ENCODE results near the gene TSC2.

The TSC2 gene

DNA sequence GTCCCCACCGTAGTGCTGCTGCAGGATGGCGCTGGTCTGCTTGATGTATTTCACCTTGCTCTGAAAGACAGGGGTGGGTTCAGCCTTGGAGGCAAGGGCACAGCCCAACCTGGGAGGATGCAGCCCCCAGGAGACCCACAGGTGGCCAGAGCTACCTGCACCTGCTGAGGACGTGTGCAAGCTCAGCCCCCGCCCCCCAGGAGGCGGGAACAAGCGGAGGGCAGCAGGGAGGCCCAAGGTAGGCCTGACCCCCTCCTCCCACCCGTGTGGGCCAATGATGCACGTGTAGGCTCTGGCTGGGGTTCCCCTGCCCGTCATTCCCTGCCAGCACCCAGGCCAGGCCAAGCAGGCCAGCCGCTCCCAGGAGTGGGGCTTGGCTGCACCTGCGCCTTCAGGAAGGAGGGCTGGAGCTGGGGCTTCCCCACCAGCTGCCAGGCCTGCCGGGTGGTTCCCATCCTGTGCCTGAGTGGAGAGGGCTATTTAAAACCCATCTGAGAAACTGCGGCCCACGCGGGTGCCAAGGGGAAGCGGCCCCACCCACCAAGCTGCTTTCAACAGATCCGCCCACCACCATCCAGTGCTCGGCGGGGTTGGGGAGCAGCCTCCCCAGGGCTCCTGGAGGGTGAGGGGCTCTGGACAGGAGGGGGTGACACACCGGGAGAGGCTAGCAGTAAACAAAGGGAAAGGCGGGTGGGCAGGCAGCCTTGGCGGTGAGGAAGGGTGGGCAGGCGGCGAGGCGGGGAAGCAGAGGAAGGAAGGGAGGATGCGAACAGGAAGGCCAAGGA is 3.9 kb upstream of the TSC2 start:
- no peak for DNase-seq (ENCODE audit: low read depth)

DNA sequence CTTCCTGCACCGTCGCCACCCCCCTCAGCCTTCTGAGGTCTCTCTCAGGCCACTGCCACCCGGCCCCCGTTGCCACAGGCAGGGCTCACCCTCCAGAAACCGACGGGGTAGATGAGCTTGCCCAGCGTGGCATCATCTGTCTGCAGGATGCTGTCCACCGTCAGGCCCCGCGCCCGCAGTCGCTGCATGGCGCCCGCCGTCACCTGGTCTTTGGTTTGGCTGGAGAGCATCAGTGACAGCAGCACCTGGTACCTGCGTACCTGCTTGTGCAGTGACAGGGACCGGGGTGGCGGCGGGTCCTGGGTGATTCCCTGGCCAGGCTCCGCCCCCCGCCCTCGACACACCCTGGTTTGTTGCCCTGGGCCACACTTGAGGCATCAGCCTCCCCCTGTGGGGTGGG is 3.2 kb upstream of the TSC2 start:
- DNase-seq (ENCODE audit: low read depth): no peak

DNA sequence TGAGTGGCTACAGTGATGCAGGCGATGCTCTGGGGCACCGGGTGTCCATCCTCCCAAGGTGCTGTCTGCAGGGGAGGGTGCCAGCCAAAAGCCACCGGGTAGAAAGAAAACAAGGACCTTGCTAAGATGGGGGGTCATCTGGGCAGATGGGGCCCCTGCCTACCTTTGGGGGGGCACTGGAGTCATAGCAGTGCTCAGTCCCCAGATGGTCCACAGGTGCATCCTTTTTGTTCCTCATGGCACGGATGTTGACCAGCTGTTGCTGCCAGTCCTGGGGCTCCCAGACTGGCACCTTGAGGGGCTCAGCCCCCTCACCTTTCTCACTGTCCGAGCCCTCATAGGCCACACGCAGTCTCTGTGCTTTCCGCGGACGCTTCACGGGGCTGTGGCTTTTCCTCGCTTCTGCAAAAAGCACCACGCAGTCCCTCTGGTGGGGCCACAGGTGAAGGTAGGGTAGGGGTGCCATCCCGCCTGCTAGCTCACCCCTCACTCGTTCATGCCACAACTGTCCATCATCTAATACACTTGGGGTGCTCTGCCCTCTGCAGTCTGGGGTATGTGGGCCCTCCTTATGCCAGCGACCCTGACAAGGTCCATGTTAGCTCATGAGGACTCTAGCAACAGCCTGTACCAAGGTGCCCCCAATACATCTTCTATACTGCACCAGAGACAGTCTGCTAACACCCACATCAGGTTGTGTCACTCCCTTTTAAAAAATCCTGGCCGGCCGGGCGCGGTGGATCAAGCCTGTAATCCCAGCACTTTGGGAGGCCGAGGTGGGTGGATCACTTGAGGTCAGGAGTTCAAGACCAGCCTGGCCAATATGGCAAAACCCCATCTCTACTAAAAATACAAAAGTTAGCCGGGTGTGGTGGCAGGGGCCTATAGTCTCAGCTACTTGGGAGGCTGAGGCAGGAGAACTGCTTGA is 1.6 kb upstream of the TSC2 start:
- DNase-seq (ENCODE audit: low read depth): no peak

DNA sequence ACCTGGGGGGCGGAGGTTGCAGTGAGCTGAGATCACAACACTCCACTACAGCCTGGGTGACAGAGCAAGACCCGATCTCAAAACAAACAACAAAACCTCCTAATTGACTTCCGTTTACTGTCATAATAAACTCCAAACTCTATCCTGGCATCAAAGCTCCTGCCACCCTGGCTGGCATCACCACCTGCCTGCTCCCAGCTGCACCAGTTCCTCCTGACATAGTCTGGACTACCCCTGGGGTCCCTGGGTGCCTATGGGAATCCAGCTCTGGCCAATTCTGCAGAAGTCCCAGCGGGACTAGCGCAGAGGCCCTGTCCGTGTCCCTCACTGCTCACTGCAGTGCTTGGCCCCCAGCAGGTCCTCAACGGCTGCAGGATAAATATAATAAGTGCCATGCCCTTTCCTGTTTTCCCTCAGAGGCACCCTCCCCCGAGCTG is 874 bp upstream of the TSC2 start:
- no peak for DNase-seq (ENCODE audit: low read depth)

DNA sequence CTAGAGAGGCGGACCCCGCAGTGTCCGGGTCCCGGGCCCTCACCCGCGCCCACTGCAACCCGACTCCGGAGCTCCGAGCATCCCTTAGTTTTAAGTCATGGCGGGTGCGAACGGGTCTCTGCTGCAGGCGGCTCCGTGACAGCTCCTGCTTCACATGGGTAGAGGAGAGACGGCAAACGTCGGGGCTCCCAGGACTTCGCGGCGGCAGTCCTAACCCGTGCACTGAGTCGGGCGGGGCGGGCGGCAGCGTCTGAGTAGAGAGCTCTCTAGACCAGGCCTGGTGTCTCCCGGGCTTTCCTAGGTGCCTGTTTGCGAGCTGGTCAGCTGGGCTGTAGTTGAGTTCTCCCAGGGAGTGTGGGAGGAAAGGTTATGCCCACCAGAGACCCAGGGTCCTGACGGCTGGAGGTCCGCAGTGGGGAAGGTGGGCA is 345 bp downstream of the TSC2 start:
- no peak for DNase-seq (ENCODE audit: low read depth)

DNA sequence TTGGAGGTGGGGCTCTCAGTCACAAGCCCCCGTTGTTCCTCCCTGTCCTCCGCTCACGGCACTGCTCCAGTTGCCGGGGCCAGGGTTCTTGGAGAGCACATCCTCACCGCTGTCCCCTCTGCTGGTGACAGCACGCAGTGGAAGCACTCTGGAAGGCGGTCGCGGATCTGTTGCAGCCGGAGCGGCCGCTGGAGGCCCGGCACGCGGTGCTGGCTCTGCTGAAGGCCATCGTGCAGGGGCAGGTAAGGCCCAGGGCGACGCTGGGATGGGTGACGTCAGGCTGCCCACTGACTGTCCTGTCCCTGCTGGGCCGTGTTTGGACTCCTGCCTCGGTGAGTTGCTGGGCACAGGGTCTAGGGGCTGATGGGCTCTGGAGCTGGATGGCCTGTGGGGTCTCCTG is 5.4 kb downstream of the TSC2 start:
- no peak for DNase-seq (ENCODE audit: low read depth)

DNA sequence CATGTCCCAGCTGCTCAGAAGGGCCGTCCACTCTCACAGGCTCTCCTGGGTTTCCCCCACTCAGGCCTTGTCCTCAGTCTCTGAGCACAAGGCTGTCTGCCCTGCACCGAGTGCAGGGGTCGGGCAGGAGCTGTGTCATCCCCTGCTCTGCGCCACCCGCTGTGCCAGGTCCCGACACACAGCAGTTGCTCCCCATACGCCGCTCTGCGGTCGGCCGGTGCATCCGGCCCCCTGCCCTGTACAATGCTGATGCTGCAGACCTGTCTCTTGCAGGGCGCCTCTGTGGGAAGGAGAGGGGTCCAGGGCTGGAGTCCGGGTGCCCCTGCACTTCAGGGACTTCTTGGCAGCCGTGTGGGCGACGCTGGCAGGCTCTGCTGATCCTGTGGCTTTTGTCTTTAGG is 6.1 kb downstream of the TSC2 start:
- DNase-seq (ENCODE audit: low read depth): no peak

DNA sequence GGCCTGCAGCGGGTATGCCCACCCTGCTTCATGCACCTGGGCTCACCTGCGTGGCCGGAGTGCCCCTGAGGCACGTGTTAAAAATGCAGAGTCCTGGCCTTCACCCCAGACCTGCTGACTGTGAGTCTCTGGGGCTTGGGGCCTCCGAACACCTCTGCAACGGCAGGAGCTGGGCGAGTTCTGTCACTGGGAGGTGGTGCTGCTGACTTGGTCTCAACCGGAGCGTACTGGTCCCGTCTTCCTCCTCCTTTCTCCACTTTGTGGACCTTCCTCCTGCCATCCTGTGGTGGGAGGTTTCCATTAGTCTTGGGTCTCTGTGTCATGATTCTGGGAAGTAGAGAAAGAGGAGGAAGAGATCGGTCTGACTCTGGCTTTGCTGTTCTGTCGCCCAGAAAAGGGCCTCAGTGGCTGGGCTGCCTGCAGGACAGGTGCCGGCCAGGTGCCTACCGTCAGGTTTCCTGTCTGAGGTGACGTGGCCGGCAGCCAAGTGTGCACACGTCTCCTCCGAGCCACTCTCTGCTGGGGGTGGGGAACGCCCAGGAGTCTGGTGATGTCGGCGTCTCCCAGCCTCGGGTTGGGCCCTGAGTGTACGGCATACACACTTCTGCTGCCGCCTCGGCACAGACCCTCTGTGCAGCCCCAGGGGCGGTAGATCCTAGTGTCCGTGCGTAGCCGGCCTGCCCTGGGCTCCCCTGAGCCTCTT is 6.9 kb downstream of the TSC2 start:
- no peak for DNase-seq (ENCODE audit: low read depth)

DNA sequence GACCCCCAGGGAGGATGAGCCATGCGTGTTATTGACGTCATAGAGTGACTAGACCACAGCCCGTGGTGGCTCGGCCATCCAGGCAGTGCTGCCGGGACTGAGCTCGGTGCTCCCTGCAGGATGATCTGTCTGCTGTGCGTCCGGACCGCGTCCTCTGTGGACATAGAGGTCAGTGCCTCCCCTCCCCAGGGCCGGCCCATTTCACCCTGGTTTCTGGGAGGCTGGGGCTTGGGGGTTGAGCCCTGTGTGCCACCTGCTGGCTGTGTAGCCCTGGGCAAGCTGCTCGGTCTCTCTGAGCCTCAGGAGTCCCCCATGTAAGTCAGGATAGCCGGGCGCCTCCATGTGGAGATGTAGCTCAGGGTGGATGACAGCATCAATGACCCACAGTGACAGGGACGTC is 8.3 kb downstream of the TSC2 start:
- DNase-seq (ENCODE audit: low read depth): no peak

DNA sequence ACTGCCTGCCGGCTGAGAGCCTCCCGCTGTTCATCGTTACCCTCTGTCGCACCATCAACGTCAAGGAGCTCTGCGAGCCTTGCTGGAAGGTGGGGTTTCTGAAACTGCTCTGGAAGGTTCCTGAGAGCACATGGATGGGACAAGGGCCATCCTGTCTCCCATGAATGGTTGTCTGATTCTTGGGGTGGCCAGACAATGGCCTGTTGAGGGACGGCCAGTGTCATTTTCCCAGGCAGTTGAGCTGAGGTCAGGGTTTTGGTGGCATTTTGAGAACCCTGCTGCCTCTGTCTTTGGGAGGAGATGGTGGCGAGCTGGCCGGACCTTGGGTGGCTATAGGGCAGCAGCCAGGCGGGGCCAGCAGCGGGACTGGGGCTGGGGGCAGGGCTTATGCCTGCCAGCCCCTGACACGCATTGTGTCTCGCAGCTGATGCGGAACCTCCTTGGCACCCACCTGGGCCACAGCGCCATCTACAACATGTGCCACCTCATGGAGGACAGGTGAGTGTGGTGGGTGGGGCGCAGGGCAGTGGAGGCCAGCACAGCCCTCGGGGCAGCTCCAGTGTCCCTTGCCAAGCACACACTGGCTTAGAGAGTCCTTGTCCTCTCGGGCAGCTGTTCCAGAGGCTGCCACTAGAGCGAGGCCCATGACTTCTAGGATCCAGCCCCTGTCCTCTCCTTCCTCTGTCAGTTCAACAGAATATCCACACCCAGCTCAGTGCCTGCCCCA is 9.1 kb downstream of the TSC2 start:
- no peak for DNase-seq (ENCODE audit: low read depth)

DNA sequence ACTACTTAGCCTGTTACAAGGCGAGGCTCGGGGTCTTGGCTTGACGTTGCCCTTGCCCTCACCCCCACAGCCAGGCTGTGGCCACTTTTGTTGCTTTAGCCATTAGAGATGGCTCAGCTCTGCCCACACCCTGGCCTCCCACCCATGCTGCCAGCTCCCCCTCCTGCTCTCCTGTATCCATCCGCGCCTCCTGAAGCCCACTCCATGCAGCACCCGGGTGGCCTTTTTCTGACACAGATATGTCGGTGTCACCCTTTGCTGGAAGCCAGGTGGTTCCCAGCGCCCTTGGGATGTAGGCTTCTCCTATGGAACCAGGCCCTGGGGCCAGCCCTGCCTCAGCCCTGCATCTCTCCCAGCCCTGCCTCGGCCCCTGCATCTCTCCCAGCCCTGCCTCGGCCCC is 9.7 kb downstream of the TSC2 start:
- DNase-seq (ENCODE audit: low read depth): no peak

DNA sequence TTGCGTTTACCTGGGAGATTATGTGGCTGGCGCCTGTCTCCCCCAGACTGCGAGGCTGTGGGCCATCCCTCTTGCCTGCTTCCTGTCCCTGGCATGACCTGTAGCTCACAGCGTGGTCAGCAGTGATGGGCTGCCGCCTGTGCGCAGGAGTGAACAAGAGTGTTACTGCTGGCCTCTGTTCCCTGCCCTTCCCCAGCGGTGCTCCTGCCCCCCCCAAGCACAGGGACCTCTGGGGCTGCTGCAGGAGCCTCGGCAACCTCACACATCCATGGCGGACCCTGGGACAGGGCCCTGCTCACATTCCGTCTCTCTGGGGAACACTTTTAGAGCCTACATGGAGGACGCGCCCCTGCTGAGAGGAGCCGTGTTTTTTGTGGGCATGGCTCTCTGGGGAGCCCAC is 10.6 kb downstream of the TSC2 start:
- no peak for DNase-seq (ENCODE audit: low read depth)

DNA sequence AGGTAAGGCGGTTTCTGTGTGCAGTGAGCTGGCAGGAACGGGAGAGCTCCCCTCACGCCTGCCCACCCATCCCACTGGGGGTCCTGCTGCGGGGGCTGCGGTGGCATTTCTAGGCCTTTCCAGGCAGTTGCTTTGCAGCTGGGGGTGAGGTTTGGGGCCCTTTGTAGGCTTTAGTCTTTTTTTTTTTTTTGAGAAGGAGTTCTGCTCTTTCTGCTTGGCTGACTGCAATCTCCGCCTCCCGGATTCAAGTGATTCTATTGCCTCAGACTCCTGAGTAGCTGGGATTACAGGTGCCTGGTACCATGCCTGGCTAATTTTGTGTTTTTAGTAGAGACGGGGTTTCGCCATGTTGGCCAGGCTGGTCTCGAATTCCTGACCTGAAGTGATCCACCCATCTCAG is 11.1 kb downstream of the TSC2 start:
- DNase-seq (ENCODE audit: low read depth): no peak

DNA sequence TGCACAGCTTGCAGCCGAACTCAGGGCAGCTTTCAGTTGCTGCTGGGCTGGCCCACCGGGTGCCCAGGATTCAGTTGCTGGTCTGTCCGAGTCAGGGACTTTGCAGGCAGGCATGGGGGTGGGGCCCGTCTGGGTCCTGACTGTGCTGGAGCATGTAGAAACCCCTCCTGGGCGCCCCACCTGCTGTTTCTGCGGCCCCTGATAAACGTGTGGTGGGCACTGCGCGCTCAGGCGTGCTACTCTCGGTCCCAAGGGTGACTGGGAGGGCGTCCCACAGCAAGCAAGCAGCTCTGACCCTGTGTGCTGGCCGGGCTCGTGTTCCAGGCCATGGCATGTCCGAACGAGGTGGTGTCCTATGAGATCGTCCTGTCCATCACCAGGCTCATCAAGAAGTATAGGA is 12.6 kb downstream of the TSC2 start:
- no peak for DNase-seq (ENCODE audit: low read depth)

DNA sequence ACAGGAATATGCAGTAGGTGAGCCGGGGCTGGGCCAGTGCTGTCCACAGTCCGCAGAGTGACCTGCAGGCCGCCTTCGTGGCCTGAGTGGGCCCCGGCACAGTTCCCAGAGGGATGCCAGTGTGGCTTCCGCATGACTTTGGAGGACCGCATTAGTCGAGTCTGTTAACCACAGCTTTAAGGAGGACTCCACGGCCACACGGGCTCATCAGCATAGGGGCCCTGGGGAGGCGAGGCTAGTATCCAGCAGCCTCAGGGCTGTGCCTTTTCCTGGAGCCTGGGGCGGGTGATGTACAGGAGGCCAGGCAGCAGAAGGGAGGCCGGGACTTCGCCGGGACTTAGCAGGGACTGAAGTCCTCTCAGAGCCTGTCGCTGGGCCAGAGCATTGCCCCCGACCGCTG is 13.2 kb downstream of the TSC2 start:
- no peak for DNase-seq (ENCODE audit: low read depth)

DNA sequence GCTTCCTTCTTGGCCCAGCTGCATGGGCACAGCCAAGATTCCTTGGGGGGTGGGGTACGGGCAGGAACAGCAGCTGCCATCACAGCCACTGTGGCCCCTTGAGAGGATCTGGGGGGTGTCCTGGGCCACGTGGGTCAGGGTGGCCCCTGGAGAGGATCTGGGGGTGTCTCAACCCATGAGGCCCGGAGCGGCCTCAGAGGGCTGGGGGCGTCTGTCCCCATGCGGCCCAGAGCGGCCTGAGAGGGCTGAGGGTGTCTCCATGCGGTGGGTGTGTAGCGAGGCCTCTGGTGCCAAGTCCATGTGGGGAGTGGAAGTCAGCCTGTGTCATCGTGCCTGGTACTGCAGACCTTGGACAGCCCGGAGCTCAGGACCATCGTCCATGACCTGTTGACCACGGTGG is 13.7 kb downstream of the TSC2 start:
- no peak for DNase-seq (ENCODE audit: low read depth)

DNA sequence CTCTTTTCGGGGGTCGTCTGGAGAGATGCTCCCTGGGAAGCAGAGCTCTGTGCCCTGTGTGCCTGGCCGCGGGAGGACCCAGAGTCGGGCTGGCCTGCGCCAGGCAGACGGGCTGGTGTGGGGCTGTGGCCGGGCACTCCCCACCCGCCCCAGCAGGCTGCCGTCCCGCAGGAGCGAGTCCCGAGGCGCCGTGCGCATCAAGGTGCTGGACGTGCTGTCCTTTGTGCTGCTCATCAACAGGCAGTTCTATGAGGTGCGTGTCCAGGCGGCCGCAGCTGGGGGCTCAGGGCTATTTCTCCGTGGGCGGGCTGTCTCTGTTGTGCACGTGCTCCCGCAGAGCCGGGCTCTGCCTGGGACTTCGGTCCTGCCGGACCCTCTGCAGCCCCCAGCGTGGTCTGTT is 15.0 kb downstream of the TSC2 start:
- DNase-seq (ENCODE audit: low read depth): no peak

DNA sequence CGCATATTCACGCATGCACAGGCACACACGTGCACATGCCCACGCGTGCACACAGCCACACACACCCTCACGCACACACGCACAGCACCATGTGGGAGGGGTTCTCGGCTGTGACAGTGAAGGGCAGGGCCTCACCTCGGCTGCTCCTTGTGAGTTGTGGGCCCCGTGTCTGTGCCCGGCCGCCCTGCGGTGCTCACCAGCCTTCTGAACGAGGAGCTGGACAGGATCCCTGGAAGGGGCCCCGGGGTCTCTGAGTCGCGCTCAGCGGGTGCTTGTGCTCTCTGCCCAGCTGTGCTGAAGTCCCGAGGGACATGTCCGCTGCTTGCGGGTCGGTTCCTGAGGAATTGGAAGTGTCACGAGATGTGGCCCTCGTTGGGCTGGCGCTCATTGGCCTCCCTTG is 16.1 kb downstream of the TSC2 start:
- no peak for DNase-seq (ENCODE audit: low read depth)

DNA sequence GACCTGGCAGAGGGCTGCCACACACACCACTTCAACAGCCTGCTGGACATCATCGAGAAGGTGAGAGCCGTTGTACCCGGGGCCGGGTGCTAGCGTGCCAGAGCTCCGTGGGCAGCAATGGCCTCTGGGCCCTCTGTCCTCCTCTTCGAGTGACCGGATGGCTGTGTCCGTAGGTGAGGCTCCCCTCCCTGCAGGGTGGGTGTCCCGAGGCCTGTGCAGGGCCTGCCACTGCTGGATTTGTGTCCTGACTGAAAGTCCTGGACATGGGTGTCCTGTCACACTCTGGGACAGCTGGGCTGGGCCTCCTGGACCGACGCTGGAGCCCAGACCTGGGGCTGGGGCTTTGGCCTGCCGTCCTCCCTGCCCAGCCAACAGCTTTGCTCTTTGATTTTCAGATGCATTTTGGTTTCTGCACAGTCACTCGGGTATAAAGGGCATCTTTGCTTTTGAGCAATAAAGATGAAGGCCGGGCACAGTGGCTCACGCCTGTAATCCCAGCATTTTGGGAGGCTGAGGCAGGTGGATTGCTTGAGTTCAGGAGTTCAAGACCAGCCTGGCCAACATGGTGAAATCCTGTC is 16.7 kb downstream of the TSC2 start:
- no peak for DNase-seq (ENCODE audit: low read depth)

DNA sequence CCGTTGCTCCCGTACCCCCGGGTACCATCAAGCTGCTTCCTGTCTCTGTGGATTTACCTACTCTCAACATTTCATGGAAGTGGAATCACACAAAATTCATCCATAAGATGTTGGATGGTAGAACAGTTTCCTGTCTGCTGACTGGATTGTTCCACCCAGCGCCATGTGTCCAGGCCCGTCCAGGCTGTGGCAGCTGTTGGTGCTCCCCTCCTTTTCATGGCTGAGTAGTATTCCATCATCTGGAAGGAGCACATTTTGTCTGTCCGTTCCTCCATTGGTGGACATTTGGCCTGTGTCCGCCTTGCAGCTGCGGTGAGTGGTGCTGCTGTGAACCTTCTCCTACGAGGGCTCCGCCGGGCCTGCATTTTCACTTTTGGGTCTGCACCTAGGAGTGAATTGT is 18.4 kb downstream of the TSC2 start:
- DNase-seq (ENCODE audit: low read depth): no peak

DNA sequence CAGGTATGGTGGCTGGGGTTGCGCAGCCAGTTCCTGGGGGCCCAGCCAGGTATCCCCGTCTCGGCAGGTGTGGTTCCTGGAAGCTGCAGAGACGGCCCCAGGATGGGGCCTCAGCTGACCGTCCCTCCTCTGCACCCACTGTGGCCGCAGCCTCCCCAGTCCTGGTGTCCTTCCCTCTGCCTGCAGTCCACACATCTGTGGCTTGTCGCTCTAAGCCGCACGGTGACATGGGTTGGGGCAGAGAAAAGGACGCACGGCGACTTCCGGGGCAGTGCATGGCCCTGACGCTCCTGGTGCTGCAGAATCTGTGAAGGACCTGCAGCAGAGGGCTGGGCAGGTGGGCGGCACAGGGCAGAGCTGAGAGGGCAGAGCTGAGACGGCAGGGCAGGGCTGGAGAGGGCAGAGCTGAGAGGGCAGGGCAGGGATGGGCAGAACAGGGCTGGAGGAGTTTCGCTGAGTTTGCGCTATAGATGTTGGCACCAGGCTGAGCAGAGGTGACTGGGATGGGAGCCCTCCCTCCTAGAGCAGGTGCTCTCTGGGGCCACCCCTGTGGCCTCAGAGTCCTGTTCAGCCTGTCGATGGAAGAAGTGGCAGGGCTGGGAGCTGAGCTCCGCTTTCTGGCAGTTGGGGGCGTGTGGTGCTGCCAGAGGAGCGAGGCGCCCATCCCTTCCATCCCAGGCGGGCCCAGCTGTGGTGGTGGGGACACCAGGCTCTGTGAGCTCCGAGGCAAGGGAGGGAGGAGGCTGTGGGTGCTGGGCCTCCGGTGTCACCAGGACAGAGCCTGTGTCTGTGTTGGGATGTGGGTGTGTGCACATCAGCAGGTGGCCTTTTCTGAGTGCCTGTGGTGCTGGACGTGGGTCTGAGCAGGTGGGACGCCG is 23.0 kb downstream of the TSC2 start:
- DNase-seq (ENCODE audit: low read depth): no peak

Data from activated T-helper 1 cell treated with Interleukin-2 at 50 U/mL for 16 hours (primary cell).